Measurements from ENCODE around the gene IL11RA. TPM values are rescaled to one million over a fixed set of nuclear protein-coding genes. Genes with fewer than 3 reads are reported as not detected.

The IL11RA gene
- total RNA-seq, 2 experiments from 2014 or later = 16.7 to 20.1 TPM

GRCh38 chr9:34654323-34655051 lies 2.5 kb downstream of the IL11RA start:
- TF ChIP-seq EZH2phosphoT487 (IDR thresholded peaks at IDR 0.05; ENCODE audit: borderline replicate concordance, low read depth, low read length) (no peak), CTCF (conservative IDR thresholded peaks at IDR 0.05; ENCODE audit: low read length) (no peak)
- Histone ChIP-seq H3K4me3 (ENCODE audit: low read depth, low read length, poor library complexity, severe bottlenecking) (no peak overlapping the region), H4K20me1 (ENCODE audit: insufficient read depth, low read length) (no peaks in the 10 kb centered on the region), H3K4me2 (ENCODE audit: low read length) (no peak overlapping the region), H2AFZ (ENCODE audit: low read length) (no peak overlapping the region), H3K36me3 (ENCODE audit: insufficient read depth, low read length) (peaks cover 7% of the 10 kb centered on the region), H3K9me2 (ENCODE audit: insufficient read depth, low read length) (no peaks in the 10 kb centered on the region), H3K27ac (ENCODE audit: low read depth, low read length, poor library complexity, severe bottlenecking) (no peak overlapping the region), H3K9me3 (ENCODE audit: low read length) (no peaks in the 10 kb centered on the region), H3K79me2 (ENCODE audit: insufficient read depth, low read depth, low read length) (no peaks in the 10 kb centered on the region), H3K4me1 (ENCODE audit: insufficient read depth, low read length, poor library complexity, severe bottlenecking) (peaks cover 4% of the 10 kb centered on the region)
- ChIA-PET CTCF (ENCODE audit: unreplicated experiment) (no interaction called here), POLR2A (no interaction called here)
- BruUV-seq (replicated peaks) = no TSS peak
- no peak for DNase-seq (ENCODE audit: low spot score)
- intact Hi-C loops (cut with micrococcal nuclease; ENCODE audit: unreplicated experiment) = no loop called here

- Histone ChIP-seq H3K27ac (ENCODE audit: low read depth, low read length, poor library complexity, severe bottlenecking) (no peak overlapping the region), H3K79me2 (ENCODE audit: insufficient read depth, low read depth, low read length) (no peaks in the 10 kb centered on the region), H3K4me1 (ENCODE audit: insufficient read depth, low read length, poor library complexity, severe bottlenecking) (peaks cover 4% of the 10 kb centered on the region), H3K9me2 (ENCODE audit: insufficient read depth, low read length) (no peaks in the 10 kb centered on the region), H3K9me3 (ENCODE audit: low read length) (no peaks in the 10 kb centered on the region), H3K4me2 (ENCODE audit: low read length) (no peak overlapping the region), H3K36me3 (ENCODE audit: insufficient read depth, low read length) (no peaks in the 10 kb centered on the region), H3K4me3 (ENCODE audit: low read depth, low read length, poor library complexity, severe bottlenecking) (no peak overlapping the region), H4K20me1 (ENCODE audit: insufficient read depth, low read length) (no peaks in the 10 kb centered on the region), H2AFZ (ENCODE audit: low read length) (no peak overlapping the region)
- ChIA-PET CTCF (ENCODE audit: unreplicated experiment) (no interaction called here), POLR2A (no interaction called here)
- TF ChIP-seq EZH2phosphoT487 (IDR thresholded peaks at IDR 0.05; ENCODE audit: borderline replicate concordance, low read depth, low read length) (no peak), CTCF (conservative IDR thresholded peaks at IDR 0.05; ENCODE audit: low read length) (no peak)
- intact Hi-C loops (cut with micrococcal nuclease; ENCODE audit: unreplicated experiment) = no loop called here
- no peak for DNase-seq (ENCODE audit: low spot score)
- BruUV-seq (replicated peaks) = no TSS peak
Observed at GRCh38 chr9:34655394-34655793, 3.4 kb downstream of the IL11RA start.

- H3K4me2 ChIP-seq (ENCODE audit: low read length) = no peak overlapping the region
- H3K4me3 ChIP-seq (ENCODE audit: low read depth, low read length, poor library complexity, severe bottlenecking) = no peak overlapping the region
- peaks cover 2% of the 10 kb centered on the region for H3K4me1 ChIP-seq (ENCODE audit: insufficient read depth, low read length, poor library complexity, severe bottlenecking)
- H4K20me1 ChIP-seq (ENCODE audit: insufficient read depth, low read length) = no peaks in the 10 kb centered on the region
- intact Hi-C loops (cut with micrococcal nuclease; ENCODE audit: unreplicated experiment) = no loop called here
- TF ChIP-seq CTCF (conservative IDR thresholded peaks at IDR 0.05; ENCODE audit: low read length) (no peak), EZH2phosphoT487 (IDR thresholded peaks at IDR 0.05; ENCODE audit: borderline replicate concordance, low read depth, low read length) (no peak)
- no peak for DNase-seq (ENCODE audit: low spot score)
- H3K79me2 ChIP-seq (ENCODE audit: insufficient read depth, low read depth, low read length) = no peaks in the 10 kb centered on the region
- CTCF ChIA-PET (ENCODE audit: unreplicated experiment) = no interaction called here
- H3K27ac ChIP-seq (ENCODE audit: low read depth, low read length, poor library complexity, severe bottlenecking) = no peak overlapping the region
- H3K9me3 ChIP-seq (ENCODE audit: low read length) = no peaks in the 10 kb centered on the region
- BruUV-seq (replicated peaks) = no TSS peak
- H3K9me2 ChIP-seq (ENCODE audit: insufficient read depth, low read length) = no peaks in the 10 kb centered on the region
- H2AFZ ChIP-seq (ENCODE audit: low read length) = no peak overlapping the region
- POLR2A ChIA-PET = interaction anchor here (0.6 kb wide), 1 partner anchor 52 kb away, joined by 4 read pairs; no protein-coding TSS in a partner anchor
- no peaks in the 10 kb centered on the region for H3K36me3 ChIP-seq (ENCODE audit: insufficient read depth, low read length)
Observed at GRCh38 chr9:34656992-34657391, 5.0 kb downstream of the IL11RA start.

Measured in OCI-LY7 (cell line).